Nephron progenitor cell (in vitro differentiated cells): ENCODE results near the gene SLC26A2.
A peak's percentile ranks its signal among the peaks of the same experiment; 100 is the strongest.

Source experiments
- DNase-seq: peaks from one replicate; pipeline ENCODE4 v3.0.0; 2021
- H3K27ac Mint-ChIP-seq: 2 replicates; pipeline ENCODE4 v1.8.0; 2021; ENCODE audit warnings: mild to moderate bottlenecking, moderate library complexity, mixed read lengths
- H3K27me3 Mint-ChIP-seq: 2 replicates; pipeline ENCODE4 v1.8.0; 2021; ENCODE audit warnings: mild to moderate bottlenecking, low read depth, mixed read lengths; ENCODE audit not compliant: poor library complexity
- H3K36me3 Mint-ChIP-seq: 2 replicates; pipeline ENCODE4 v1.8.0; 2021; ENCODE audit warnings: low read depth, mixed read lengths
- H3K4me1 Mint-ChIP-seq: 2 replicates; pipeline ENCODE4 v1.8.0; 2021; ENCODE audit warnings: mixed read lengths
- H3K4me3 Mint-ChIP-seq: 2 replicates; pipeline ENCODE4 v1.8.0; 2021; ENCODE audit warnings: mild to moderate bottlenecking, moderate library complexity, mixed read lengths
- H3K9me3 Mint-ChIP-seq: 2 replicates; pipeline ENCODE4 v1.8.0; 2021; ENCODE audit warnings: mild to moderate bottlenecking, moderate library complexity, mixed read lengths
- CTCF ChIP-seq: fragments of 200-600 bp; sonication (generic); IDR thresholded peaks from 2 replicates; pipeline ENCODE4 v1.5.0; 2021; ENCODE audit warnings: antibody characterized with exemption

The SLC26A2 gene

GRCh38 chr5:149979896-149980295, 19.3 kb downstream of the SLC26A2 start:
- Mint-ChIP-seq H3K36me3 (peaks cover 33% of the 10 kb centered on the region), H3K27me3 (no peaks in the 10 kb centered on the region), H3K9me3 (no peaks in the 10 kb centered on the region), H3K27ac (no peak overlapping the region), H3K4me3 (no peak overlapping the region), H3K4me1 (peaks cover 31% of the 10 kb centered on the region)
- no peak for DNase-seq
- TF ChIP-seq CTCF: no peak

GRCh38 chr5:149981206-149981605, 20.6 kb downstream of the SLC26A2 start:
- Mint-ChIP-seq H3K4me1 (peaks cover 19% of the 10 kb centered on the region), H3K9me3 (no peaks in the 10 kb centered on the region), H3K27me3 (no peaks in the 10 kb centered on the region), H3K27ac (peak overlapping the region; percentile 65), H3K4me3 (no peak overlapping the region), H3K36me3 (peaks cover 28% of the 10 kb centered on the region)
- no peak for TF ChIP-seq CTCF
- DNase-seq: no peak

GRCh38 chr5:149982505-149982904, 21.9 kb downstream of the SLC26A2 start:
- Mint-ChIP-seq H3K9me3 (no peaks in the 10 kb centered on the region), H3K27ac (no peak overlapping the region), H3K36me3 (peaks cover 26% of the 10 kb centered on the region), H3K27me3 (no peaks in the 10 kb centered on the region), H3K4me1 (peaks cover 10% of the 10 kb centered on the region), H3K4me3 (no peak overlapping the region)
- DNase-seq: no peak
- no peak for TF ChIP-seq CTCF

GRCh38 chr5:149988126-149988525, 27.6 kb downstream of the SLC26A2 start:
- H3K4me3 Mint-ChIP-seq: no peak overlapping the region

GRCh38 chr5:149990518-149991376, 30.2 kb downstream of the SLC26A2 start:
- H3K4me3 Mint-ChIP-seq: no peak overlapping the region
- peaks cover 33% of the 10 kb centered on the region for H3K4me1 Mint-ChIP-seq
- TF ChIP-seq CTCF: peak; percentile 98
- no peaks in the 10 kb centered on the region for H3K9me3 Mint-ChIP-seq
- DNase-seq: peak; percentile 75
- no peaks in the 10 kb centered on the region for H3K27me3 Mint-ChIP-seq
- no peak overlapping the region for H3K27ac Mint-ChIP-seq
- peaks cover 7% of the 10 kb centered on the region for H3K36me3 Mint-ChIP-seq

More at GRCh38 chr5:149988126-149988525, 27.6 kb downstream of the SLC26A2 start:
- TF ChIP-seq CTCF: no peak
- no peak overlapping the region for H3K27ac Mint-ChIP-seq
- DNase-seq: no peak
- H3K27me3 Mint-ChIP-seq: no peaks in the 10 kb centered on the region
- H3K4me1 Mint-ChIP-seq: peaks cover 33% of the 10 kb centered on the region
- H3K9me3 Mint-ChIP-seq: no peaks in the 10 kb centered on the region
- H3K36me3 Mint-ChIP-seq: no peaks in the 10 kb centered on the region

- DNase-seq: no peak
- Mint-ChIP-seq H3K27ac (no peak overlapping the region), H3K27me3 (no peaks in the 10 kb centered on the region), H3K4me3 (no peak overlapping the region), H3K9me3 (no peaks in the 10 kb centered on the region), H3K36me3 (peaks cover 13% of the 10 kb centered on the region), H3K4me1 (peaks cover 28% of the 10 kb centered on the region)
- no peak for TF ChIP-seq CTCF
These were observed 32.9 kb downstream of the SLC26A2 start for GRCh38 chr5:149993471-149993870.
